PC-9 (cell line): ENCODE data around the gene PROSER3.

ENCODE experiments used
- CTCF ChIP-seq: fragments of 200-600 bp; sonication (generic); conservative IDR thresholded peaks from 2 replicates; pipeline ENCODE4 v1.6.1; 2017; ENCODE audit warnings: mixed run types, antibody characterized with exemption, mild to moderate bottlenecking, moderate library complexity
- EZH2 ChIP-seq: fragments of 200-600 bp; sonication (generic); IDR thresholded peaks from 2 replicates; pipeline ENCODE4 v1.8.0; 2017; ENCODE audit warnings: antibody characterized with exemption, low read depth

GRCh38 chr19:35768082-35768421 lies 10.1 kb downstream of the PROSER3 start:
- TF ChIP-seq CTCF (no peak), EZH2 (no peak)
